Stimulated activated CD4-positive, alpha-beta T cell treated with anti-CD3 and anti-CD28 coated beads, TNF-alpha, amount 100 ng/mL, for 24 hours (primary cell): ENCODE data around the gene ERVFRD-1.
"Not testable (repeated sequence)": the region's sequence is repeated elsewhere in the genome, so short reads cannot be mapped to it uniquely, and the experiment has no call there.

Experiments used
- DNase-seq, 3 experiments: peaks; one replicate each; pipeline ENCODE4 v3.0.0-alpha.2; 2020; ENCODE audit warnings: low read depth in 3 of 3

ERVFRD-1 gene

GRCh38 chr6:11091141-11091540 is 20.4 kb downstream of the ERVFRD-1 start:
- DNase-seq = not testable (repeated sequence)

DNA sequence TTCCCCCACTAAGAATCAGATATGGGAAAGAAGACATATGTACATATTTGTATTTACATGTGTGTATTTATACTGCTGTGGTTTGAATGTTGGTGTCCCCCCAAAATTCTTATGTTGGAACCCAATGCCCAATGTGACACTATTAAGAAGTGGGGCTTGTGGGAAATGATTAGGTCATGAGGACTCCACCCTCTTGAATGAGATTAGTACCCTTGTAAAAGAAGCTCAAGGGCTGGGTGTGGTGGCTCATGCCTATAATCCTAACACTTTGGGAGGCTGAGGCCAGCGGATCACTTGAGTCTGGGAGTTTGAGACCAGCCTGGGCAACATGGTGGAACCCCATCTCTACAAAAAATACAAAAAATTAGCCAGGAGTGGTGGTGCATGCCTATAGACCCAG is 21.8 kb downstream of the ERVFRD-1 start:
- no peak for DNase-seq

- not testable (repeated sequence) for DNase-seq
Measured at GRCh38 chr6:11087141-11087812, 24.2 kb downstream of the ERVFRD-1 start.

GRCh38 chr6:11085758-11086435 is 25.6 kb downstream of the ERVFRD-1 start:
- no peak for DNase-seq

DNA sequence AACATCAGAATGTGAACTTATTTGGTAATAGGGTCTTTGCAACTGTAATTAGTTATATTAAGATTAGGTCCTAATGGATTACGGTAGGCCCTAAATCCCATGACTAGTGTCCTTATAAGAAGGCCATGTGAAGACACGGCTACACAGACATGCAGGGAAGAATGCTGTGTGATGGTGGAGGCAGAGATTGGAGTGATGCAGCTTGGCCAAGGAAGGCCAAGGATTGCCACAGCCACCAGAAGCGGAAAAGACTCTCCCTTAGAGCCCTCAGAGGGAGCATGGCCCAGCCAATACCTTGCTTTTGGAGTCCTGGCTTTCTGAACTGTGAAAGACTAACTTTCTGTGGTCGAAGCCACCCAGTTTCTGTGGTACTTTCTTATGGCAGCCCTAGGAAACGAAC is 27.6 kb downstream of the ERVFRD-1 start:
- no peak for DNase-seq

- DNase-seq = no peak
Measured at GRCh38 chr6:11083491-11083890, 28.0 kb downstream of the ERVFRD-1 start.

- DNase-seq = no peak
Measured at GRCh38 chr6:11080296-11080695, 31.2 kb downstream of the ERVFRD-1 start.

GRCh38 chr6:11078266-11078665 is 33.3 kb downstream of the ERVFRD-1 start:
- DNase-seq = no peak

DNA sequence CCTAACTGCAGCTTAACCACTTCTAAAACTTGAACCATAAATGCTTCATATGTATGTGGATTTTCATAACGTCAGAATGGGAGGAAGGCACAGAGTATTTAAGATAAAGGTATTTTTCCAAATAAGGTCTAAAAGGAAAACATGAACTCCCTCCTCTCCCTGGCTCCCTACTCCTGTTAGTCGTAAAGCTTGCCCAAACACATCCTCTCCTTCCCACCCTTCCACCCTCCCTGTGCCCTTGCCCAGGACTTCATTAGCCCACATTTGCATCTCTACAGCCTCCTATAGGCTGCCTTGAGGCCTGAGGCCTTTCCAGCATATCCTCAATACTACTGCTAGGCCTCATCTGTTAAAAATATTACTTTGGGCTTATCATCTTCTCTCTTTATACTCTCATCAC is 35.0 kb downstream of the ERVFRD-1 start:
- no peak for DNase-seq

DNA sequence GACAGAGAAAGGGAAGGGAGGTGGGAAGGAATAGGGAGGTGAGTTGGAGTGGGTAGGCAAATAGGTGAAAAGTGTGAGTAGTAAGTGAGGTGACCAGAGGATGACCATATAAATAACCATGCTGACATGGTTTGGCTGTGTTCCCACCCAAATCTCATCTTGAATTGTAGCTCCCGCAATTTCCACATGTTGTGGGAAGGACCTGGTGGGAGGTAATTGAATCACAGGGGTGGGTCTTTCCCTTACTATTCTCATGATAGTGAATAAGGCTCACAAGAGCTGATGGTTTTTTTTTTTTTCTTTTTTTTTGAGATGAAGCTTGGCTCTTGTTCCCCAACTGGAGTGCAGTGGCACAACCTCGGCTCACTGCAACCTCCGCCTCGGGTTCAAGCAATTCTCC is 39.4 kb downstream of the ERVFRD-1 start:
- DNase-seq = no peak

DNA sequence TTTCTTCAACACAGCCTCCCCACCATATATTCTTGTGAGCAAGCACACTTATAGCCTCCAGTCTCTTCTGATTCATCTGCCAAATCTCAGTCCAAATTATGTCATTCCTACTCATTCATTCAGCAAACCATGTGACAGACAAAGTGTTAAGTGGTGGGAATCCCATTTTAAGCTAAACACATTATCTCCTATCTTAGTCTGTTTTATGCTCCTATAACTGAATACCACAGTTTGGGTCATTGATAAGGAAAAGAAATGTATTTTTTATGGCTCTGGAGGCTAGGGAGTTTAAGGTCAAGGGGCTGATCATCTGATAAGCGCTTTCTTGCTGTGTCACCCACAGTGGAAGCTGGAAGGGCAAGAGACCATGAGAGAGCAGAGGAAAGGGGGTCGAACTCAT is 41.8 kb downstream of the ERVFRD-1 start:
- DNase-seq = no peak

DNA sequence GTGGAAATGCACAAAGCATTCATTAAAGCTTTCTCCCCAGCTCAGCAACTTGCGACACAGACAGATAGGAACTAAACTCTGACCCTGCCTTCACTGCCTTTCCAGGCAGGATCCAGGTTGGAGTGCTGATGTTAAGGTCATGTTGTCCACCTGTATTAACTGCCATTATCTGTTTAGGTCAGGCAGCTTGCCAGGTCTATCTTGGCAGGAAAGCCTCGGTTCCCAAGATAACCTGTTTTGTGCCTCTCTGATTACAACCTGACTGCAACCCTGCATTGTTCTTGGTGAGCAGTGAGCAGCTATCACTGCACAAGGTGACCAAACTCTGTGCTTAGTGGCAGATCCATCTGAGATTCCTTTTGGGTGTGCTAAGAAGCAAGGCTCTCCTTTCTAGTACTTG is 44.2 kb downstream of the ERVFRD-1 start:
- no peak for DNase-seq

GRCh38 chr6:11066505-11067347 is 44.8 kb downstream of the ERVFRD-1 start:
- no peak for DNase-seq

DNA sequence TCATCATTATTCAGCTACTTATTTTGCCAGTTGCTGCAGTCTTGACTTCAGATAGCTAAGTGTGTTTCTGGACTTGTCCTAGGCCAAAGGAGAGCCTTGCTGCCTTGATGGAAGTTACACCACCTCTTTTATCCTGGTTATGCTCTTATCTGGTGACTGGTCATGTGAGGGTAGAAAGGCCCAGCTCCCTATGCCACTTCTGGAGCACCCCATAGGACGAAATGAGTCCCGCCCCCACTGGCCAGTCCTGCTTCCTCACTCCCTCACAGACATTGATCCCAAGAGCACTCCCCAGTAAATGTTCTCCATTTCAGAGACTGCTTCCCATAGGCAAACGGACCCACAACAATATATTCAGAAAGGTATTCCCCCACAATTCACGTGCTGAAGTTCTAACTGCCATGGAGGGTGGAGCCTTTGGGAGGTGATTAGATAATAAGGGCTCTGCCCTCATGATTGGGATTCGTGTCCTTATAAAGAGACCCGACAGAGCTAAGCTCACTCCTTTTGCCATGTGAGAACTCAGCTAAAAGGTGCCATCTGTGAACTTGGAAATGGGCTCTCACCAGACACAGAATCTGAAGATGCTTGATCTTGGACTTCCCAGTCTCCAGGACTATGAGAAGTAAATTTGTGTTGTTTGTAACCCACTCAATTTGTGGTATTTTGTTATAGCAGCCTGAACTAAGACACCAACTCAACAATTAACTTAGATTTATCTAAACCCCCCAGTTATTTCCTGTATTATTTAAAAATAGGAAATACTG is 45.9 kb downstream of the ERVFRD-1 start:
- DNase-seq = no peak

DNA sequence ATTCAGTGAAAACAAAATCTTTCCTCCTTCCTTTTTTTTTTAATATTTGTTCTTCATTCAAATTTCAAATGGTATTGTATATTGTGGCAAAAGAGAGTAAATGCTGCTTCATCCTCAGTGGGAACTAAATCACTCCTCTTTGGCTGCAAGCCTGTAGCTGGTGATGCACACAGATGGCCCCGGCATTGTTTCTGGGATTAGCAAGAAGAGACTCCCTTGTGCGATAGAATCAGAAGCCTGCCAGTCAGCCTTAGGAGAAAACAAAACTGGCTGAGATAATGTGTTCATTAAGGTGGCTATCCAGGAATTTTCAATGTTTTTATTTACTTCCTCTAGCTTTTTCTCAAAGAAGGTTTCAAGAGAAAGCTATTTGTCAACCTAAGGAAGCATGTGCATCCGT is 46.7 kb downstream of the ERVFRD-1 start:
- DNase-seq = no peak

DNA sequence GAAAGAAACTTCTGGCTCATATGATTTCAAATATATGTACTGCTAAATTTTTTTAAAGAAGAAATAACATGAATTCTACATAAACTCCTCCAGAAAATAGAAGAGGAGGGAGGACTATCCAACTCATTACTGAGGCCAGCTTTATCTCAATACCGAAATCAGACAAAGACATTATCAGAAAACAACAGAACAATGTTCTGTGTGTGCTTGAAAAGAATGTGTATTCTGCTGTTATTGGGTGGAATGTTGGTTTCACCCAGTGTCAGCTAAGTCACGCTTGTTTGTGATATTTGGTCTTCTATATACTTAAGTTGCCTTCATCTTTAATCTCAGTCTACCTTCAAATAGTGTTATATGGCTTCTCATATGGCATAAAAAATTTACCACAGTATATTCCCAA is 48.8 kb downstream of the ERVFRD-1 start:
- no peak for DNase-seq

GRCh38 chr6:11062083-11062482 is 49.4 kb downstream of the ERVFRD-1 start:
- DNase-seq = no peak

DNA sequence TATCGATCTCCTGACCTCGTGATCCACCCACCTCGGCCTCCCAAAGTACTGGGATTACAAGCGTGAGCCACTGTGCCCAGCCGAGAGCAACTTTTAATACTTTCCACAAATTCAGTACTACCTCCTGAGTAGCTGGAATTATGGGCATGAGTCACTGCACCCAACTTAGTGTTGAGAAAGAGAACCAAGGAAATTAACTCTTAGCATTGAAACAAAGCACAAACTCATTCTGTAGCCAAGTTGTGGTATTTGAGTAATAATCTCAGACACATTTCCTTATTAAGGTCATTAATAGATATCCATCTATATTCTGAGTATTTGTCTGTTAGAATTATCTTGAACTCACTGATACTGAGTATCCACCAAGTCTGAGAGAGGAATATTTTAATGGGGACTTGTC is 53.1 kb downstream of the ERVFRD-1 start:
- DNase-seq = no peak

GRCh38 chr6:11056871-11057270 is 54.7 kb downstream of the ERVFRD-1 start:
- DNase-seq = no peak

- DNase-seq = no peak
Measured at GRCh38 chr6:11055127-11055627, 56.3 kb downstream of the ERVFRD-1 start.

DNA sequence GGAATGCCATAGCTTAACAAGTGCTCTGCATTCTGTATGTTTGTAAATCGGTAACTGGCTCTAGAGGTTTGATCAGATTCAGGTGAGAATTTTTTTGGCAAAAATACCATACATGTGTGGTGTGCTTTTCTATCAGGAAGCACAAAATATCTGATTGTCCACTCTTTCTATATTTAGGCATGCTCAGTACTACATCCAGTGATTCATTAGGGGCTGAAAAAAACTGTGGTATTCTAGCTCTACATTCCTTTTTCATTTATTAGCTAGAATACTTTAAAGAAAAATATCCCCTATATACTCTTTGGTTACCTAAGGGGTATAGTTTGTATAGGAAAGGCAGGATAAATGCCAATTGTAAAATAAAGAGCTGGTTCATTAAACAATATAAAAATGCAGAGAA is 56.8 kb downstream of the ERVFRD-1 start:
- DNase-seq = no peak

DNA sequence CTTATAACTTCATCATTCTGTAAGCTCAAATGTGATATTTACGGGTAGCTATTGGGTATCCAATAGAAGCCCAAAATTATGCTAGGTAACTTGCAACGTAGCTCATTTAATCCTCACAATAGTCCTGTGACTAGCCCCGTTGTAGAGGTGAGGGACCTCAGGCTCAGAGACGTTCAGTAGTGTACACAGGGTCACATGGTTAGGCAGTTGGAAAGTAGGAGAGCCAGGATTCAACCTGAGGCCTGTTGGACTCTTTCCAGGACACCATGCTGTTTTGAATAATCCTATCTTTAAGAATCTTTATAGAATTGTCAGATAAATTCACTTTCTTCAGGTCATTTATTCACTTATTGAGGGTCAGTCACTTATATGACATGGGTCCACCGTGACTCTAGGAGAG is 58.2 kb downstream of the ERVFRD-1 start:
- no peak for DNase-seq
